Midbrain (tissue), 1 donor: ENCODE measurements around the gene ITFG1.
"Not testable (repeated sequence)": the region's sequence is repeated elsewhere in the genome, so short reads cannot be mapped to it uniquely, and the experiment has no call there.

Experiments used
- DNase-seq: peaks from one replicate; lab custom pipeline; 2025; lab: John Stamatoyannopoulos, UW

The ITFG1 gene

GRCh38 chr16:47150067-47150466 is 310.8 kb downstream of the ITFG1 start:
- DNase-seq = no peak

GRCh38 chr16:47144559-47144877 is 316.3 kb downstream of the ITFG1 start:
- no peak for DNase-seq

DNA sequence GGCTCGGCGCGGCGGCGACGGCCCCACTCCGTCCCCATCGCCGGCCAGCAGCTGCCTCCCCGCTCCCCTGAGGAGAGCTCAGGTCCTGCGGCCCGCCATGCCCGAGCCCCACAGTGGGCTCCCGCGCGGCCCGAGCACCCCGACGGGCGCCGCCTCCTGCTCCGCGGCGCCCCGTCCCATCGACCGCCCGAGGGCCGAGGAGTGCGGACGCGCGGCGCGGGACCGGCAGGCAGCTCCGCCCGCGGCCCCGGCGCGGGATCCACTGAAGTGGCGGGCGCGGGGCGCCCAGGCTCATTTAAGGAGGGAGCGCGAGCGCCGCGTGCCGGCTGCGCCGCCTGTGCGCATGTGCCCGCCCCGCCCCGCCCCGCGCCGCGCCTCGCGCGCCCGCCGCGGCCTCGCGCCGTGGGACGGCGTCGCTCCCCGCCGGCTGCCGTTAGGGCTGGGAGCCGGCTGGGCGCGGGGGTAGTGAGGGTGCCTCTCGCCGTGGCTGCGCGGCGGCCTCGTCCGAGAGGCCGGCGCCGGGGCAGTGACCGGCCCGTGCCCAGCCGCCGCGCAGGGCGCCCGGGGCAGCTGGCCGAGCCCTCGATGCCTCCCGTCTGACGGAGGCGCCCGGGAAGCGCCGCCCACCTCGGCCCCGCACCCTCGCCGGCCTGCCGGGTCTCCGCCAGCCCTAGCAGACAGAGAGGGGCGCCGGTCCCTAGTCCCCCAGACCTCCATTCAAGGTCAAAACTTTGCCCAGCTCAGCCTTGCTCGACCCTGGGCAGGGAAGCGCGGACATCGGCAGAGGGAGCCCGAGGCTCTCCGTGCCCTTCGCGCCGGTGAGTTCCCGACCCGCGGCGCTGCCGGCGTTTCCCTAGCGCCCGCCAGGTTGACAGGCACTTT is 316.9 kb downstream of the ITFG1 start, which contains the start of gene NETO2:
TSS of gene NETO2 (minus strand) at position 269 of the 882 bp plus-strand sequence. CDS start 333 bp downstream, outside the sequence.
- DNase-seq = peak; percentile 50

- DNase-seq = no peak
Observed at GRCh38 chr16:47142821-47143676, 317.8 kb downstream of the ITFG1 start.

DNA sequence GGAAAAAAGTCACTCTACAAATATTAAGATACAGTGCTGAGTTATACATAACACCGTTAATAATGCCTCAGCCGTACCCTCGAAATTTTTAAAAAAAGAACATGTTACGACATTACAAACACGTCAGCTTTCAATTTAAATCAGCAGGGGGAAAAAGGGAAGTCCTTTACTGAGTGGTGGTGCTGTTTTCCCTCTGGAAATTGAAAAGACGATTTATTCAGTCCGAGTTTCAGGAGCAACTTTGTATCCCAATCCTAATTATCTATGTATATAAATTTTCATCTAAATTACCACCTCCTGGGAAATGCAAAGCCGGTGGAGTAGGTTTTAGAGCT is 318.4 kb downstream of the ITFG1 start:
- peak; percentile 26 for DNase-seq

- DNase-seq = peak; percentile 90
Observed at GRCh38 chr16:47141773-47142485, 318.9 kb downstream of the ITFG1 start.

- no peak for DNase-seq
Observed at GRCh38 chr16:47140686-47141085, 320.2 kb downstream of the ITFG1 start.

GRCh38 chr16:47139561-47140185 is 321.2 kb downstream of the ITFG1 start:
- DNase-seq = no peak

DNA sequence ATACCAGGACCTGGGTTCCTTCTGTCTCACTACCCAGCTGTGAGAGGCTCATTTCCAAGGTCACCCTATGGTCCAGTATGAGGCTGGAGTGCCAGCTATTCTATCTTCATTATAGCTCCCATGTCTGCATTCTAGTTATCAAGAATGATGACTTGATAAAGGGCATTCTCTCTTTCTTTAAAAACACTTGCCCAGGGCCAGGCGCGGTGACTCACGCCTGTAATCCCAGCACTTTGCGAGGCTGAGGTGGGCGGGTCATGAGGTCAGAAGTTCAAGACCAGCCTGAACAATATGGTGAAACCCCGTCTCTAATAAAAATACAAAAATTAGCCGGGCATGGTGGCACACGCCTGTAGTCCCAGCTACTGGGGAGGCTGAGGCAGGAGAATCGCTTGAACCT is 322.9 kb downstream of the ITFG1 start:
- not testable (repeated sequence) for DNase-seq

DNA sequence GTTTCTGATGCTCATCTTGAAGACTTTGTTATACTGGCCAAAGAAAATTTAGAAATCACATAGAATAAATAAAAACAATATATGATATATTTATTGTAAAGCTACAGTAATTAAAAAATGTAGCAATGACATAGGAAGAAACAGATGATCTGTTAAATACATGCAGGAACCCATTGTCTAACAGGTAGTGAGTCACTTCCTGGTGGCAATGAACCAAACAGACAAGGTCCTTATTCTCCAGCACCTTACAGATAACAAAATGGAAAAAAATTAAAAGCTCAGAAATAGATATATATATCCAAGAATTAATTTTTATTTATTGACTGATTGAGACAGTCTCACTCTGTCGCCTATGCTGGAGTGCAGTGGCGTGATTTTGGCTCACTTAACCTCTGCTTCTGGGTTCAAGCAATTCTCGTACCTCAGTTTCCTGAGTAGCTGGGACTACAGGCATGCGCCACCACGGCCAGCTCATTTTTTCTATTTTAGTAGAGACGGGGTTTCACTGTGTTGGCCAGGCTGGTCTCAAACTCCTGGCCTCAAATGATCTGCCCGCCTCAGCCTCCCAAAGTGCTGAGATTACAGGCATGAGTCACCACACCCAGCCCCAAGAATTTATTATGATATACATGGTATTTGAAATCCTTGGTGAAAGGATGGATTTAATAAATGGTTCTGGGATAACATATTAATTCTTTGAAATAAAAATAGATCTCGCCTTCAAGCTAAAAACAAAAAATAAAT is 324.6 kb downstream of the ITFG1 start:
- DNase-seq = no peak

GRCh38 chr16:47134550-47134949 is 326.3 kb downstream of the ITFG1 start:
- DNase-seq = no peak

- no peak for DNase-seq
Observed at GRCh38 chr16:47132308-47132707, 328.6 kb downstream of the ITFG1 start.

GRCh38 chr16:47129755-47130435 is 331.0 kb downstream of the ITFG1 start:
- DNase-seq = no peak

DNA sequence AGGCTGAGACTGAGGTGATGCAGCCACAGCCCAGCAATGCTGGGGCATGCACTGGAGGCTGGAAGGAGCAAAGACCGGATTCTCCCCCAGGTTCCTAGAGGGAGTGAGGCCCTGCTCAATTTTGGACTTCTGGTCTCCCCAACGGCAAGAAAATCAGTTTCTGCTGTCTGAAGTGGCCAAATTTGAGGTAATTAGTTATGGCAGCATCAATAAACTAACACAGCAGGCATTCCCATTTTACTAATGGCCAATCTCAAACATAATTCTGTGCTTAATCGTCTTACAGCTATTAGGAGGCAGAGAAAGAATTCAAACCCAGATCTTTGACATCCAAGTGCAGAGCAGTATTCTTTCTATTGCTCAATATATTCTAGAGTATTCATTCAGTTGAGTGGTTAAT is 333.3 kb downstream of the ITFG1 start:
- DNase-seq = no peak

DNA sequence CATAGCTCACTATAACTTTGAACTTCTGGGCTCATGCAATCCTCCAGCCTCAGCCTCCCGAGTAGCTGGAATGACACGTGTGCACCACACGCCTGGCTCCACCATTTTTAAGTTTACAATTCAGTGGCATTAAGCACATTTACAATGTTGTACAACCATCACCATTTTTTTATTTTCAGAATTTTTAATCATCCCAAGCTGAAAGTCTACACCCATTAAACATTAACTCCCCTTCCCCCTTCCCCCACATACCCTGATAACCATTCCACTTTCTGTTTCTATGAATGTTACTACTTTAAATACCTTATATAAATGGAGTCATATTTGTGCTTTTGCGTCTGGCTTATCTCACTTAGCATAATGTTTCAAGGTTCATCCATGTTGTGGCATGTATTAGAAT is 335.1 kb downstream of the ITFG1 start:
- no peak for DNase-seq

- no peak for DNase-seq
Observed at GRCh38 chr16:47113130-47113529, 347.7 kb downstream of the ITFG1 start.

DNA sequence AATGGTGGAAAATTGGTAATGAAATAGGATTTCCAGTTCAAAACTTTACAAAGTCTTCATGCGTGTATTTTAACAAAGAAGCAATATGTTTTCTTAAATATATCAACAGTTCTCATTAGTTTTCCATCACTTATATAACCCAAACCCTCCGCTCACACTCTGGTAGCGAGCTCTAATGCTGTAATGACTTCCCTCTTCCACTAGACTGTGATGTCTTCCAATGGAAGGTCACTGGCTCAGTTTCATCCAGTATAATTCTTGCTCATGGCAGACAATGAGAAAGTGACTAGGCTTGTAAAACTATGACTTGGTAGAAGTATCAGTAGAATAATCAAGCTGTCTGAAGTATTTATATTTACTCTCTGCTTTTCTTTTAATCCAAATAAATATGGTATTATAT is 349.9 kb downstream of the ITFG1 start:
- no peak for DNase-seq

- DNase-seq = no peak
Observed at GRCh38 chr16:47109361-47109760, 351.5 kb downstream of the ITFG1 start.
